ENCODE results near the gene RBCK1. TPM values are rescaled to one million over a fixed set of nuclear protein-coding genes. Genes with fewer than 3 reads are reported as not detected.

The RBCK1 gene
- total RNA-seq, 1 donor from 2014 or later, result 65.2 TPM

DNA sequence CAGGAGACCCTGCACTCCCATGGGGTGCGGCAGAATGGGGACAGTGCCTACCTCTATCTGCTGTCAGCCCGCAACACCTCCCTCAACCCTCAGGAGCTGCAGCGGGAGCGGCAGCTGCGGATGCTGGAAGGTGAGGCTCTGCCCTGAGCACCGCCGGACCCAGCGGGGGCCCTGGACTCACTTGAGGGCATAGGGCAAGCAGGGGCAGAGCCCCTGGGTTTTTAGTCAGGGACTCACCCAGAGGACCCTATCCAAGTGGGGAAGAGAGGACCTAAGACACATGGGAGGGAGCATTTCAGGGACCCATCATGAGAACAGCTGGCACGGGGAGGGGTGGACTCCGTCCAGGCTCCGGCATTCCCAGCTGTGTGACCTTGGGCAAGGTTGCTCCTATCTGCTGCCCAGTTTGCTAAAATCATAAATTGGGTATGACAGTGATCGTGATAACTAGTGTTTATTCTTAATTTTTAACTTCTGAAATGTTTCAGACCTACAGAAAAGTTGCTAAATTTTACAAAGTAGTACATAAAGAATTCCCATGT lies 9.8 kb downstream of the RBCK1 start:
- H3K9me3 Mint-ChIP-seq, result no peaks in the 10 kb centered on the region
- DNase-seq (ENCODE audit: low read depth, low spot score), result no peak
- H3K27ac Mint-ChIP-seq (ENCODE audit: unreplicated experiment), result no peak overlapping the region
- H3K4me1 Mint-ChIP-seq, result no peaks in the 10 kb centered on the region
- H3K36me3 Mint-ChIP-seq (ENCODE audit: low read depth), result peaks cover 28% of the 10 kb centered on the region
- no peak overlapping the region for H3K4me3 Mint-ChIP-seq
- TF ChIP-seq, protein P1, sequence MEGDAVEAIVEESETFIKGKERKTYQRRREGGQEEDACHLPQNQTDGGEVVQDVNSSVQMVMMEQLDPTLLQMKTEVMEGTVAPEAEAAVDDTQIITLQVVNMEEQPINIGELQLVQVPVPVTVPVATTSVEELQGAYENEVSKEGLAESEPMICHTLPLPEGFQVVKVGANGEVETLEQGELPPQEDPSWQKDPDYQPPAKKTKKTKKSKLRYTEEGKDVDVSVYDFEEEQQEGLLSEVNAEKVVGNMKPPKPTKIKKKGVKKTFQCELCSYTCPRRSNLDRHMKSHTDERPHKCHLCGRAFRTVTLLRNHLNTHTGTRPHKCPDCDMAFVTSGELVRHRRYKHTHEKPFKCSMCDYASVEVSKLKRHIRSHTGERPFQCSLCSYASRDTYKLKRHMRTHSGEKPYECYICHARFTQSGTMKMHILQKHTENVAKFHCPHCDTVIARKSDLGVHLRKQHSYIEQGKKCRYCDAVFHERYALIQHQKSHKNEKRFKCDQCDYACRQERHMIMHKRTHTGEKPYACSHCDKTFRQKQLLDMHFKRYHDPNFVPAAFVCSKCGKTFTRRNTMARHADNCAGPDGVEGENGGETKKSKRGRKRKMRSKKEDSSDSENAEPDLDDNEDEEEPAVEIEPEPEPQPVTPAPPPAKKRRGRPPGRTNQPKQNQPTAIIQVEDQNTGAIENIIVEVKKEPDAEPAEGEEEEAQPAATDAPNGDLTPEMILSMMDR (conservative IDR thresholded peaks at IDR 0.05), result no peak
- H3K27me3 Mint-ChIP-seq (ENCODE audit: low read depth), result no peaks in the 10 kb centered on the region

DNA sequence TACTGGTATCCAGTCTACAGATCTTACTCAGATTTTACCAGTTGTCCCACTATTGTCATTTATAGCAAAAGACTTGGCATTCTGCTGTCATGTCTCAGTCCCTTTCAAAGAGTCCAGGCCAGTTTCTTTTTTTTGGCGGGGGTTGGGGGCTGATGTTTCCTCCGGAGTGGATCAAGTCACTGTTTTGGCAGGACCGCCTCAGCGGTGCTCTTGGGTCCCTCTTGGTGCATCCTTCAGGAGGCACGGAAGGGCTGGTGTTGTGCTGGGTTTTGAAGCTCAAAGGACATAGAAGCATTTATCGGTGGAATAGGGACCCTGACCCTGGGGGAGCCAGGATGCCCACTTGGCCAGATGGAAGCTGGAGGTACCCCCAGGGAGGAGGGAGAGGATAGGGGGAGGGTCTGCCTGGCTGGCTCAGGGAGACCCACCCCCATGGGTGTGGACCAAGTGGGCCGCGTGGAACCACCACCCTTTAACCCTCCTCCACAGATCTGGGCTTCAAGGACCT lies 10.8 kb downstream of the RBCK1 start:
- H3K4me1 Mint-ChIP-seq, result no peaks in the 10 kb centered on the region
- DNase-seq (ENCODE audit: low read depth, low spot score), result no peak
- no peak overlapping the region for H3K27ac Mint-ChIP-seq (ENCODE audit: unreplicated experiment)
- H3K36me3 Mint-ChIP-seq (ENCODE audit: low read depth), result peaks cover 21% of the 10 kb centered on the region
- no peak overlapping the region for H3K4me3 Mint-ChIP-seq
- TF ChIP-seq, protein P1 (conservative IDR thresholded peaks at IDR 0.05), result no peak
- H3K27me3 Mint-ChIP-seq (ENCODE audit: low read depth), result no peaks in the 10 kb centered on the region
- no peaks in the 10 kb centered on the region for H3K9me3 Mint-ChIP-seq

- Mint-ChIP-seq H3K27ac (ENCODE audit: unreplicated experiment) (peak overlapping the region; percentile 6), H3K9me3 (no peaks in the 10 kb centered on the region), H3K27me3 (ENCODE audit: low read depth) (no peaks in the 10 kb centered on the region), H3K4me3 (no peak overlapping the region), H3K36me3 (ENCODE audit: low read depth) (peaks cover 21% of the 10 kb centered on the region), H3K4me1 (no peaks in the 10 kb centered on the region)
- no peak for DNase-seq (ENCODE audit: low read depth, low spot score)
- TF ChIP-seq, protein P1 (conservative IDR thresholded peaks at IDR 0.05), result no peak
Observed at GRCh38 chr20:419556-420165, 11.6 kb downstream of the RBCK1 start.

GRCh38 chr20:420166-420620 lies 12.1 kb downstream of the RBCK1 start:
- TF ChIP-seq, protein P1 (conservative IDR thresholded peaks at IDR 0.05), result no peak
- Mint-ChIP-seq H3K4me3 (no peak overlapping the region), H3K36me3 (ENCODE audit: low read depth) (peaks cover 21% of the 10 kb centered on the region), H3K27ac (ENCODE audit: unreplicated experiment) (peak overlapping the region; percentile 6), H3K9me3 (no peaks in the 10 kb centered on the region), H3K4me1 (no peaks in the 10 kb centered on the region), H3K27me3 (ENCODE audit: low read depth) (no peaks in the 10 kb centered on the region)
- no peak for DNase-seq (ENCODE audit: low read depth, low spot score)

DNA sequence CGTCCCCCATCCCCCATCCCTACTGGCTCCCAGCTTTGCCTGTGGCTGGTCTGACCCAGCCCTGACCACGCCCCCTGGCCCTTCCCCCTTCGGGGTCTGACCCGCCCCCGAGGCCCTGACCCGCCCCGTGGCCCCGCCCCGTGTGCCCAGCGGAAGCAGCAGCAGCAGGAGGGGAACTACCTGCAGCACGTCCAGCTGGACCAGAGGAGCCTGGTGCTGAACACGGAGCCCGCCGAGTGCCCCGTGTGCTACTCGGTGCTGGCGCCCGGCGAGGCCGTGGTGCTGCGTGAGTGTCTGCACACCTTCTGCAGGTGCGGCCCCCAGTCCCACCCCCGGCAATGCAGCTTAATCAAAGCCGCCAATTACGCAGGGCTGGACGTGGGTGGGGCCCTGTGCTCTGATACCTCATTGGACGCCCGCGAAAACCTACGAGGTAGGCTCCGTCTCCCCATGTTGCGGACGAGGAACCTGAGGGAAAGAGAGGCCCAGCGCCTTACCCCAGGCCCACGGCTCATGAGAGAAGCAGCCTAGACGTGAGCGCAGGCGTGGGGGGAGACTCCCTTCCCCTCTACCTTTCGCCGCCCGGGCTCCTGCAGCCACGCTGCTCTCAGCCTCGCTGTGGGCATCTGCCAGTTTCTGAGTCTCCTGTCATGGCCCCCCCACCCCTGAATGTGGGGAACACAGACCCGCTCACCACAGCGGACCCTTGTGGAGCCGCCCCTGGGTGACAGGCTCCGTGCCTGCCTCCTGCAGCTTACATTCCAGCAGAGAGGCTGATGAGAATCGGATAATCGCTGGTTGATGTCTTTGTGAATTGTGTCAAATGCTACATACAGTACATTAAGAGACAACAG lies 12.8 kb downstream of the RBCK1 start:
- no peak for DNase-seq (ENCODE audit: low read depth, low spot score)
- no peaks in the 10 kb centered on the region for H3K27me3 Mint-ChIP-seq (ENCODE audit: low read depth)
- H3K27ac Mint-ChIP-seq (ENCODE audit: unreplicated experiment), result no peak overlapping the region
- H3K4me1 Mint-ChIP-seq, result no peaks in the 10 kb centered on the region
- H3K4me3 Mint-ChIP-seq, result no peak overlapping the region
- H3K36me3 Mint-ChIP-seq (ENCODE audit: low read depth), result peaks cover 16% of the 10 kb centered on the region
- H3K9me3 Mint-ChIP-seq, result no peaks in the 10 kb centered on the region
- TF ChIP-seq, protein P1 (conservative IDR thresholded peaks at IDR 0.05), result no peak

Data from neural crest cell (in vitro differentiated cells).